ENCODE measurements around the gene NID2. TPM values are rescaled to one million over a fixed set of nuclear protein-coding genes. Genes with fewer than 3 reads are reported as not detected.
A peak's percentile ranks its signal among the peaks of the same experiment; 100 is the strongest.

Gene NID2
- total and polyA plus RNA-seq, 10 of the 15 experiments (the other 5 are each of a cell fraction or from before 2014, with no cell fraction given): 0.04 to 0.49 (median 0.23) TPM; not detected in 3

GRCh38 chr14:52021957-52022600, 46.8 kb downstream of the NID2 start (continued):
- TF ChIP-seq RAD21 (IDR thresholded peaks at IDR 0.05; ENCODE audit: insufficient read depth, low read depth, low read length): peak; percentile 2; the same call in 1 of the 2 replicates
- no peak for TF ChIP-seq MAX (IDR thresholded peaks at IDR 0.05; ENCODE audit: low read depth, low read length)
- peak; percentile 80 for TF ChIP-seq TCF7 (IDR thresholded peaks at IDR 0.05; ENCODE audit: borderline replicate concordance)
- no peak for TF ChIP-seq NR2C1 (IDR thresholded peaks at IDR 0.05)
- no peak for TF ChIP-seq RBBP5 (conservative IDR thresholded peaks at IDR 0.05)
- TF ChIP-seq ZNF217 (IDR thresholded peaks at IDR 0.05): no peak
- no peak for TF ChIP-seq NKRF (conservative IDR thresholded peaks at IDR 0.05)
- TF ChIP-seq ATF3 (IDR thresholded peaks at IDR 0.05; ENCODE audit: borderline replicate concordance, extremely low read depth, low read depth, low read length): no peak
- no peak for TF ChIP-seq ZNF384 (IDR thresholded peaks at IDR 0.05; ENCODE audit: borderline replicate concordance, low read depth, low read length)
- TF ChIP-seq NR2C2 (IDR thresholded peaks at IDR 0.05; ENCODE audit: borderline replicate concordance, control insufficient read depth, insufficient read length, low read depth): no peak
- TF ChIP-seq SMC3 (IDR thresholded peaks at IDR 0.05; ENCODE audit: borderline replicate concordance, low read length): no peak
- TF ChIP-seq E2F4 (IDR thresholded peaks at IDR 0.05; ENCODE audit: low read depth, low read length): no peak
- TF ChIP-seq PBX3 (IDR thresholded peaks at IDR 0.05; ENCODE audit: insufficient replicate concordance, low read depth, low read length): peak; percentile 20
- no peak for TF ChIP-seq BMI1 (IDR thresholded peaks at IDR 0.05; ENCODE audit: borderline replicate concordance)
- no peak for TF ChIP-seq PAX5 (IDR thresholded peaks at IDR 0.05; ENCODE audit: borderline replicate concordance, low read depth, low read length)
- TF ChIP-seq ZBTB4 (CRISPR knock-in tag; IDR thresholded peaks at IDR 0.05): no peak
- TF ChIP-seq CBX3 (IDR thresholded peaks at IDR 0.05; ENCODE audit: borderline replicate concordance, low read depth): no peak
- TF ChIP-seq ZBED1 (IDR thresholded peaks at IDR 0.05; ENCODE audit: borderline replicate concordance): peak; percentile 38; the same call in 1 of the 2 replicates
- no peak for TF ChIP-seq MEF2B (IDR thresholded peaks at IDR 0.05; ENCODE audit: partially characterized antibody, poor library complexity, severe bottlenecking)
- TF ChIP-seq ZNF274 (IDR thresholded peaks at IDR 0.05; ENCODE audit: insufficient read depth, insufficient read length): no peak
- TF ChIP-seq STAT1 (conservative IDR thresholded peaks at IDR 0.05): no peak
- no peak for TF ChIP-seq WRNIP1 (IDR thresholded peaks at IDR 0.05; ENCODE audit: borderline replicate concordance, low read depth, low read length)

All from GM12878 (cell line).